Thoracic aorta (tissue), 2 donors: Measurements from ENCODE around the gene MIER3. TPM values are rescaled to one million over a fixed set of nuclear protein-coding genes. Genes with fewer than 3 reads are reported as not detected.

ENCODE experiments used
- ATAC-seq: fragments of 150-250 bp; one replicate; pipeline ENCODE4 v1.8.0; 2017; ENCODE audit warnings: low read depth; ENCODE audit not compliant: insufficient number of reproducible peaks, low FRiP score
- DNase-seq: peaks from one replicate; pipeline ENCODE4 v3.0.0-alpha.2; 2020; ENCODE audit warnings: low spot score
- H3K27ac ChIP-seq, 2 donors: fragments of 200-600 bp; sonication (generic); 1 replicate in 1 of 2; 2 replicates in 1 of 2; pipeline ENCODE4 v1.5.1; 2016; ENCODE audit warnings: mild to moderate bottlenecking in 2 of 2, moderate library complexity in 2 of 2
- H3K27me3 ChIP-seq: fragments of 200-600 bp; sonication (generic); replicated peaks from 2 replicates; pipeline ENCODE4 v1.6.0; 2016; ENCODE audit warnings: mild to moderate bottlenecking; ENCODE audit not compliant: insufficient read depth
- H3K36me3 ChIP-seq: fragments of 200-600 bp; sonication (generic); one replicate; pipeline ENCODE4 v1.5.1; 2016
- H3K4me1 ChIP-seq, 2 donors: fragments of 200-600 bp; sonication (generic); 1 replicate in 1 of 2; 2 replicates in 1 of 2; pipeline versions ENCODE4 v1.5.1 to v1.6.0; 2016; ENCODE audit warnings: low read depth in 2 of 2, mild to moderate bottlenecking in 1 of 2; ENCODE audit not compliant: control insufficient read depth in 1 of 2
- H3K4me3 ChIP-seq: fragments of 200-600 bp; sonication (generic); 2 replicates; pipeline ENCODE4 v1.5.1; 2016; ENCODE audit warnings: mild to moderate bottlenecking
- H3K9me3 ChIP-seq: fragments of 200-600 bp; sonication (generic); 2 replicates; pipeline ENCODE4 v1.5.1; 2016
- total RNA-seq, 2 donors: library from RNA; depleted of rRNA; stranded (reverse); fragments of >200 nt; gene quantifications; one replicate each; pipeline versions ENCODE4 v1.1.0 to v1.2.3, GENCODE V29; 2016
- TF ChIP-seq, protein P1 (sequence below): fragments of 200-600 bp; sonication (generic); IDR thresholded peaks from one replicate; pipeline ENCODE4 v1.5.1; 2019; ENCODE audit warnings: antibody characterized with exemption

The MIER3 gene
- total RNA-seq, 2 donors from 2014 or later = 15.4 to 39.4 TPM

DNA sequence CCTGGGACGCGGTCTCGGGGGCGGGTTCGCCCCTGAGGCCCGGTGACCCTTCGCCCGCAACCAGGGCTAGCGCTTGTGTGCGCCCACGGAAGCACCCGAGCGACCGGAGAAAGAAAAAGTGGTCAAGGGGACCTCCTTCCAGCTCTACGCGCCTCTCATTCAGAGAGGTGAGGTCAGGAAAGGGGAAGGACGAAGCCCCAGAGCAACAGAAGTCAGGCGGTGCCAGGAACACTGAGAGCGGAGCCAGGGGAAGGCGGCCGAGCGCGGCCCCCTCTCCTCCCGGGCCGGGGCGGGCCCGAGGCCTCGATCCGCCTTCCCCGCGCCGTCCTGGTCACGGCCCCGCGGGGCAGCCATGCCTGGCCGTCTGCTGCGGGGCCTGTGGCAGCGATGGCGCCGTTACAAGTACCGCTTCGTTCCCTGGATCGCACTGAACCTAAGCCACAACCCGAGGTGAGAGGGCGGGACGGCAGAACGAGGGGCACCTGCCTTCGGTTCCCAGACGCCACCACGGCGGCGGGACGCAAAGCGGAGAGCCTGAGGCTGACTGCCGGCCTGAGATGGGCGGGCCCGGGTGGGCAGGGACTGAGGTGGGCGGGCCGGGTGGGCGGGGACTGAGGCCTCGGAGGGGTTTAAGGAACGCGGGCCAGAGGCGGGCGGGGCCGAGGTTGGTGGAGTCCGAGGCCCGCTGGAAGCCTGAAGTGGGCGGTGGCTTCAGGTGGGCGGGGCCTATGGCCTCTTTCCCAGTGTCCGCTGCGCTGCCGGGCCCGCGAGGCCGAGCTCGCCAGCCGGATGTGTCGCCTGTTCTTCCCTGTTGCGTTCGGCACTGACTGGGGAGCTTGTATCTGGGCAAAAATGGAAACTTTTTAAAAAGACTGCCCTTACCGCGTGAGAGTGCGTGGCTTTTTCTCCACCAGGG, 42.4 kb downstream of the MIER3 start, which contains the start of gene SETD9:
Gene SETD9 (plus strand): TSS at position 303 of the 916 bp plus-strand sequence. CDS start 50 bp downstream, at position 353.
- Histone ChIP-seq H3K27me3 (no peaks in the 10 kb centered on the region), H3K4me1 (peaks cover 4 to 7% of the 10 kb centered on the region in 2 donors), H3K4me3 (peak within 1 kb of the TSS; percentile 98), H3K27ac (peak within 1 kb of the TSS; percentile 91 to 98), H3K9me3 (no peaks in the 10 kb centered on the region), H3K36me3 (no peaks in the 10 kb centered on the region)
- DNase-seq = peak; percentile 91
- peak; percentile 88 for ATAC-seq
- TF ChIP-seq, protein P1, sequence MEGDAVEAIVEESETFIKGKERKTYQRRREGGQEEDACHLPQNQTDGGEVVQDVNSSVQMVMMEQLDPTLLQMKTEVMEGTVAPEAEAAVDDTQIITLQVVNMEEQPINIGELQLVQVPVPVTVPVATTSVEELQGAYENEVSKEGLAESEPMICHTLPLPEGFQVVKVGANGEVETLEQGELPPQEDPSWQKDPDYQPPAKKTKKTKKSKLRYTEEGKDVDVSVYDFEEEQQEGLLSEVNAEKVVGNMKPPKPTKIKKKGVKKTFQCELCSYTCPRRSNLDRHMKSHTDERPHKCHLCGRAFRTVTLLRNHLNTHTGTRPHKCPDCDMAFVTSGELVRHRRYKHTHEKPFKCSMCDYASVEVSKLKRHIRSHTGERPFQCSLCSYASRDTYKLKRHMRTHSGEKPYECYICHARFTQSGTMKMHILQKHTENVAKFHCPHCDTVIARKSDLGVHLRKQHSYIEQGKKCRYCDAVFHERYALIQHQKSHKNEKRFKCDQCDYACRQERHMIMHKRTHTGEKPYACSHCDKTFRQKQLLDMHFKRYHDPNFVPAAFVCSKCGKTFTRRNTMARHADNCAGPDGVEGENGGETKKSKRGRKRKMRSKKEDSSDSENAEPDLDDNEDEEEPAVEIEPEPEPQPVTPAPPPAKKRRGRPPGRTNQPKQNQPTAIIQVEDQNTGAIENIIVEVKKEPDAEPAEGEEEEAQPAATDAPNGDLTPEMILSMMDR = no peak

DNA sequence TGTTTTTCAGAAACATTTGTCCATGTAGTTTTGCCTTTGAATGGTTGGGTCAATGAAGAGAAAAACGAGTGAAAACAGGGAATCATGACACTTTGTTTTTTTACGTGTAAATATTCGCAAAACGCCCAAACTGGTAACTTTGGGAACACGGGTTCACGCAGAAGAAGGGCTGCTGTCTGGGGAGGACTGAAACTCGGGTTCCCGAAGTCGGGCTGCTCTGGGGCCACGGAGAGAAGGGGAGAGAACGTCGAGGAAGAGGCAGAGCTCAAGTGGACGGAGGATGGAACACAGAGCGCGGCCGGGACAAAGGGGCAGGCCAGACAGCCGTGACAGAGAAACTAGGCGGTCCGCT, 43.0 kb downstream of the MIER3 start:
- DNase-seq (peak; percentile 13), ATAC-seq (peak; percentile 34)
- TF ChIP-seq, protein P1 = no peak
- Histone ChIP-seq H3K36me3 (no peaks in the 10 kb centered on the region), H3K27ac (peak overlapping the region; percentile 88 to 98), H3K9me3 (no peaks in the 10 kb centered on the region), H3K4me1 (peaks cover 4 to 7% of the 10 kb centered on the region in 2 donors), H3K27me3 (no peaks in the 10 kb centered on the region), H3K4me3 (peak overlapping the region; percentile 98)

DNA sequence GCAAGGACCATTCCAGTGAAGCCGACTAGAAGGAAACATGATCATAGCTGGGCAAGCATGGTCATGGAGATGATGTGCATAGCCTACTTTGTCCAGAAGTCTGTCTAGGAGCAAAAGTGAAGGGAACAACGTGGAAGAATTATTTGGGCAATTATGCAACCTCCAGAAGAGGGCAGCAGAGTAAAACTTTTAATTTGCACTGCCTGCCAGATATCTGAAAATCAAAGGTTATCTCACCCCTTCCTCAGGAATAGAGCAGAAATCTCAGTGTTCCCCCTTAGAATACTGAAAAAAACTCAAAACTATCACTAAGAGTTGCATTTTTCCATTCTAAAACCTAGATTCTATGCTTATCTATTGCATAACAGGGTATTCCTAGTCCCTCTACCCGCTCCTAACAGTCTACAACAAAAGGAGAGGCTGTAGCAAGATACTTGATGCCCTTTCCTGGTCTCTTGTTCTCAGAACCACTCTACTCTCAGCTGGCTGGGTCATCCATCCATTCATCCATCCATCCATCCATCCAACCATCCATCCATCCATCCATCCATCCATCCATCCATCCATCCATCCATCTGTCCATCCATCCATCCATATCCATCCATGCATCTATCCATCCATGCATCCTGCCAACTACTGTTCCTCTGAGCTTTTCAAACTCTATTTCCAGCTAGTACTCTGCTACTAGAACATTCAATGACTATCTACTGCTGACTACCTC, 50.9 kb downstream of the MIER3 start:
- H3K27ac ChIP-seq = no peak overlapping the region
- no peak overlapping the region for H3K4me3 ChIP-seq
- H3K36me3 ChIP-seq = no peaks in the 10 kb centered on the region
- DNase-seq = no peak
- ATAC-seq = no peak
- TF ChIP-seq, protein P1 = peak; percentile 67
- H3K27me3 ChIP-seq = no peaks in the 10 kb centered on the region
- H3K9me3 ChIP-seq = no peaks in the 10 kb centered on the region
- no peaks in the 10 kb centered on the region for H3K4me1 ChIP-seq

DNA sequence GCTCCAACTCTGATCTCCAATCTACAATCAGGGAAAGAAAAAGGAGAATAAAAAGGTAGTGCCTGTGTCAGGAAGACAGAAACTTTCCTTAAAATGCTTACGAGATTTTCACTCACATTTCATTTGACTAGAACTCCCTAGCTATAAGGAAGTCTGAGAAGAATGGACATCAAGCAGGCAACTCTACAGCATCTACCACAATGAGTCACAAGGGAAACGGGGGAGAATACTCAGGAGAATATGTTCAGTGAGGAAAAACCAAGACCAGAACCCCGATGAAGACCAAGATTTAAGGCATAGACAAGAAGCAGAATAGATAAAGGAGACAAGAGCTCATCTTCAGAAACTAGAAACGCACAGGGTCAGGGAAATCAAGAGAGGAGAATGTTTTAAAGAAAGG, 51.5 kb downstream of the MIER3 start:
- H3K36me3 ChIP-seq = no peaks in the 10 kb centered on the region
- no peak for ATAC-seq

More for the DNA sequence above, 51.5 kb downstream of the MIER3 start:
- TF ChIP-seq, protein P1 = no peak
- DNase-seq = no peak
- Histone ChIP-seq H3K27ac (no peak overlapping the region), H3K27me3 (no peaks in the 10 kb centered on the region), H3K4me3 (no peak overlapping the region), H3K4me1 (no peaks in the 10 kb centered on the region), H3K9me3 (no peaks in the 10 kb centered on the region)
